Heart left ventricle (tissue), 16 donors: Measurements from ENCODE around the gene PHF3. TPM values are rescaled to one million over a fixed set of nuclear protein-coding genes. Genes with fewer than 3 reads are reported as not detected.
A peak's percentile ranks its signal among the peaks of the same experiment; 100 is the strongest.

Experiments
- ATAC-seq, 4 donors: fragments of 200-7000 bp; cut with Tn5 transposase; one replicate each; pipeline ENCODE4 v1.9.1; 2020 to 2022; ENCODE audit warnings: moderate library complexity in 4 of 4, mild to moderate bottlenecking in 3 of 4, moderate number of reproducible peaks in 1 of 4
- DNase-seq, 5 donors: peaks; one replicate each; pipeline ENCODE4 v3.0.0-alpha.2; 2020
- H3K27ac ChIP-seq, 12 donors: fragments of 200-600 bp; sonication (generic) in 4 of 12; one replicate each; pipeline versions ENCODE4 v1.5.0 to v1.8.0; 2016 to 2022; ENCODE audit warnings: mild to moderate bottlenecking in 2 of 12
- H3K27me3 ChIP-seq, 9 donors: fragments of 200-600 bp; sonication (generic) in 2 of 9; one replicate each; pipeline versions ENCODE4 v1.5.1 to v1.8.0; 2016 to 2022; ENCODE audit warnings: mild to moderate bottlenecking in 3 of 9
- H3K36me3 ChIP-seq, 9 donors: fragments of 200-600 bp; sonication (generic) in 2 of 9; one replicate each; pipeline versions ENCODE4 v1.5.0 to v1.8.0; 2018 to 2022; ENCODE audit warnings: mild to moderate bottlenecking in 2 of 9
- H3K4me1 ChIP-seq, 12 donors: fragments of 200-600 bp; sonication (generic) in 4 of 12; one replicate each; pipeline versions ENCODE4 v1.5.0 to v1.8.0; 2016 to 2022; ENCODE audit warnings: mild to moderate bottlenecking in 3 of 12
- H3K4me3 ChIP-seq, 12 donors: fragments of 200-600 bp; sonication (generic) in 4 of 12; one replicate each; pipeline versions ENCODE4 v1.5.0 to v1.8.0; 2017 to 2022; ENCODE audit warnings: mild to moderate bottlenecking in 9 of 12, moderate library complexity in 4 of 12
- H3K9me3 ChIP-seq, 12 donors: fragments of 200-600 bp; sonication (generic) in 4 of 12; one replicate each; pipeline versions ENCODE4 v1.5.0 to v1.8.0; 2016 to 2022; ENCODE audit warnings: mild to moderate bottlenecking in 1 of 12
- POLR2A ChIP-seq, 2 donors: fragments of 450-650 bp; IDR thresholded peaks; one replicate each; pipeline ENCODE4 v1.6.1; 2017; ENCODE audit warnings: antibody characterized with exemption in 2 of 2, mild to moderate bottlenecking in 2 of 2, moderate library complexity in 2 of 2
- WGBS, 4 donors: extraction: QIAGEN DNeasy Blood & Tissue Kit in 2 of 4; methylation state at CpG; one replicate each; pipeline versions ENCODE4 v1.1.5 to v1.1.7; 2013 to 2018; 5-methylcytosine and 5-hydroxymethylcytosine counted together
- intact Hi-C, 10 donors: fragments of 100-400 bp; cut with DNase I; formaldehyde crosslinking; loops; one replicate each; pipeline versions ENCODE4 v1.11.1 to v1.14.2; 2022
- polyA plus RNA-seq, 2 donors: library from polyadenylated mRNA; stranded (reverse); fragments of 200-250 nt; gene quantifications; one replicate each; pipeline ENCODE4 v1.2.3, GENCODE V29; 2013
- total RNA-seq, 9 donors: library from RNA; depleted of rRNA in 2 of 9; stranded (reverse); fragments of >200 nt in 2 of 9; fragmentation: NEBNext Ultra II Directional in 3 of 9; extraction: Animal tissue kit (Norgen Biotek cat#: 25700) in 3 of 9; gene quantifications; one replicate each; pipeline versions ENCODE4 v1.1.0 to v1.2.4, GENCODE V29; 2016 to 2023
- TF ChIP-seq, protein P1 (sequence below), 12 donors: fragments of 200-600 bp; sonication (generic) in 4 of 12; IDR thresholded peaks; one replicate each; pipeline versions ENCODE4 v1.5.0 to v1.8.0; 2018 to 2022; ENCODE audit warnings: antibody characterized with exemption in 12 of 12, mild to moderate bottlenecking in 5 of 12
- donor health status: ischemic (EF 13 %, LVEDD 7.1; RV severe dilation, severe dysfunction).
- donor health status: healthy with polysubstance abuse.
- donor health status: DM: no; HTN: yes; CAD: no.
- donor health status: DM: no; HTN: no; CAD: no.
- donor health status: ischemic (EF 25% LVEDD 6.9; RV normal size, moderate dysfunction).
- donor health status: ischemic (EF 25% LVEDD 5.7; RV mildly dilated, moderate dysfunction).
- donor health status: healthy.
- donor health status: DM: yes; HTN: yes; CAD: no.
- donor health status: ischemic (EF 35%, LVEDD 5.7; RV mildly dilated, moderate dysfunction).
- donor health status: nonischemic (EF 11% LVEDD 7.7; RV severe dilation, severe dysfunction).
- donor health status: DM: yes; HTN: yes; CAD: no.
- donor health status: PGD.
- donor health status: ischemic (EF 29% LVEDD 5.4; RV normal size, mild dysfunction).
- donor health status: nonischemic (EF 23%, LVEDD 6.1; RV moderate dilation, normal function).

Gene PHF3
- total and polyA plus RNA-seq, 11 donors = 5.3 to 53.5 (median 34.0) TPM

- TF ChIP-seq, protein P1, sequence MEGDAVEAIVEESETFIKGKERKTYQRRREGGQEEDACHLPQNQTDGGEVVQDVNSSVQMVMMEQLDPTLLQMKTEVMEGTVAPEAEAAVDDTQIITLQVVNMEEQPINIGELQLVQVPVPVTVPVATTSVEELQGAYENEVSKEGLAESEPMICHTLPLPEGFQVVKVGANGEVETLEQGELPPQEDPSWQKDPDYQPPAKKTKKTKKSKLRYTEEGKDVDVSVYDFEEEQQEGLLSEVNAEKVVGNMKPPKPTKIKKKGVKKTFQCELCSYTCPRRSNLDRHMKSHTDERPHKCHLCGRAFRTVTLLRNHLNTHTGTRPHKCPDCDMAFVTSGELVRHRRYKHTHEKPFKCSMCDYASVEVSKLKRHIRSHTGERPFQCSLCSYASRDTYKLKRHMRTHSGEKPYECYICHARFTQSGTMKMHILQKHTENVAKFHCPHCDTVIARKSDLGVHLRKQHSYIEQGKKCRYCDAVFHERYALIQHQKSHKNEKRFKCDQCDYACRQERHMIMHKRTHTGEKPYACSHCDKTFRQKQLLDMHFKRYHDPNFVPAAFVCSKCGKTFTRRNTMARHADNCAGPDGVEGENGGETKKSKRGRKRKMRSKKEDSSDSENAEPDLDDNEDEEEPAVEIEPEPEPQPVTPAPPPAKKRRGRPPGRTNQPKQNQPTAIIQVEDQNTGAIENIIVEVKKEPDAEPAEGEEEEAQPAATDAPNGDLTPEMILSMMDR (IDR thresholded peaks at IDR 0.05) = peak; percentile 53 to 86 (median 78)
- TF ChIP-seq POLR2A (IDR thresholded peaks at IDR 0.05) = no peak
- ATAC-seq (no peak), DNase-seq (no peak)
- Histone ChIP-seq H3K27ac (no peak overlapping the region), H3K4me1 (no peaks in the 10 kb centered on the region), H3K4me3 (no peak overlapping the region), H3K36me3 (no peaks in the 10 kb centered on the region), H3K27me3 (no peaks in the 10 kb centered on the region), H3K9me3 (peaks cover 0 to 17% (median 0%) of the 10 kb centered on the region in 12 donors)
- WGBS, 4 donors = 24 to 25% (median 25%) methylated on average over 4 of the region's 4 CpGs
- intact Hi-C loops = loop anchor here in 7 of 10 donors (1.0 to 5.0 kb wide), 6 partner anchors 166 to 412 kb away; no protein-coding TSS in a partner anchor
Observed at GRCh38 chr6:63764318-63764916, 128.8 kb downstream of the PHF3 start.

Other genes with a start within 250 kb of the PHF3 start
- gene PTP4A1, start 63.3 kb upstream of the PHF3 start, total RNA-seq = 10 to 100 TPM; 22.2 to 73.5 (median 43.5) TPM
- gene PTP4A1, start 63.3 kb upstream of the PHF3 start, polyA plus RNA-seq = 10 to 100 TPM in 1 of 2 donors, 1 to 10 TPM in 1; 6.3 to 23.8 TPM